NB4 (cell line): ENCODE results near the gene RESP18.

Experiments used
- CTCF ChIP-seq: IDR thresholded peaks from one replicate; pipeline ENCODE4 v1.5.1; 2012; ENCODE audit warnings: low read depth, low read length
- MAX ChIP-seq: IDR thresholded peaks from 2 replicates; pipeline ENCODE4 v1.6.1; 2011; ENCODE audit warnings: low read depth, low read length
- MYC ChIP-seq: IDR thresholded peaks from 2 replicates; pipeline ENCODE4 v1.6.1; 2011; ENCODE audit warnings: low read depth, low read length
- POLR2A ChIP-seq: IDR thresholded peaks from 2 replicates; pipeline ENCODE4 v1.6.1; 2011; ENCODE audit warnings: mild to moderate bottlenecking; ENCODE audit not compliant: insufficient read length; ENCODE audit errors: extremely low read depth

DNA sequence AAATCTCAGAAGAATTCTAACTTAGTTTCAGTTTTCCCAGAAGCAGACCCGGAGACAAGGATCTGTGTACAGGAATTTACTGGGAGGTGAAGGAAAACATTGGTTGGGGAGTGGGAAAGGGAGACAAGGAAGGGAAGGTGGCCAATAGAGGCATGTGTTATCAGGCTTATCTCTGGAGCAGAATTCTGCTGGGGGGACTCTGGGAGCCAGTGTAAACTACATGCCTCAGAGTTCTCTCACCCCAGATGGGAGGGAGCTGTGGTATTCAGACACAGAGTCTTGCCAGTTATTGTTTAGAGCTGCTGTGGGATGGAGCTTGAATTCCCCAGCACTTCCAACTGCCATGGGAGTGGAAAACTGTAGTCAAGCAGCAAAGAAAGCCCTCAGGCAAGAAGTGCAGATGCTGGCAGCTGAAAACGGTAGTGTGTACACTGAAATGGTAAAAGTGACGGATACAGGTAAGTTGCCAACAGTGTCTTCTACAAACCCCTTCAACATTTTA is 36.2 kb upstream of the RESP18 start:
- TF ChIP-seq CTCF: no peak
- TF ChIP-seq POLR2A: no peak
- TF ChIP-seq MYC: no peak
- no peak for TF ChIP-seq MAX
